Measurements from ENCODE around the gene NKAIN2. TPM values are rescaled to one million over a fixed set of nuclear protein-coding genes. Genes with fewer than 3 reads are reported as not detected.

NKAIN2 gene
- polyA plus RNA-seq, 1 of the 3 experiments (the other 2 are of a cell fraction): not detected

GRCh38 chr6:124867121-124867520 is 1063.5 kb downstream of the NKAIN2 start:
- TF ChIP-seq, protein P1, sequence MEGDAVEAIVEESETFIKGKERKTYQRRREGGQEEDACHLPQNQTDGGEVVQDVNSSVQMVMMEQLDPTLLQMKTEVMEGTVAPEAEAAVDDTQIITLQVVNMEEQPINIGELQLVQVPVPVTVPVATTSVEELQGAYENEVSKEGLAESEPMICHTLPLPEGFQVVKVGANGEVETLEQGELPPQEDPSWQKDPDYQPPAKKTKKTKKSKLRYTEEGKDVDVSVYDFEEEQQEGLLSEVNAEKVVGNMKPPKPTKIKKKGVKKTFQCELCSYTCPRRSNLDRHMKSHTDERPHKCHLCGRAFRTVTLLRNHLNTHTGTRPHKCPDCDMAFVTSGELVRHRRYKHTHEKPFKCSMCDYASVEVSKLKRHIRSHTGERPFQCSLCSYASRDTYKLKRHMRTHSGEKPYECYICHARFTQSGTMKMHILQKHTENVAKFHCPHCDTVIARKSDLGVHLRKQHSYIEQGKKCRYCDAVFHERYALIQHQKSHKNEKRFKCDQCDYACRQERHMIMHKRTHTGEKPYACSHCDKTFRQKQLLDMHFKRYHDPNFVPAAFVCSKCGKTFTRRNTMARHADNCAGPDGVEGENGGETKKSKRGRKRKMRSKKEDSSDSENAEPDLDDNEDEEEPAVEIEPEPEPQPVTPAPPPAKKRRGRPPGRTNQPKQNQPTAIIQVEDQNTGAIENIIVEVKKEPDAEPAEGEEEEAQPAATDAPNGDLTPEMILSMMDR (IDR thresholded peaks at IDR 0.05): no peak
- no peak for TF ChIP-seq YY1 (IDR thresholded peaks at IDR 0.05; ENCODE audit: low read depth)
- 36% methylated on average over 1 of the region's 1 CpG for WGBS (ENCODE audit: low lambda C conversion rate)

DNA sequence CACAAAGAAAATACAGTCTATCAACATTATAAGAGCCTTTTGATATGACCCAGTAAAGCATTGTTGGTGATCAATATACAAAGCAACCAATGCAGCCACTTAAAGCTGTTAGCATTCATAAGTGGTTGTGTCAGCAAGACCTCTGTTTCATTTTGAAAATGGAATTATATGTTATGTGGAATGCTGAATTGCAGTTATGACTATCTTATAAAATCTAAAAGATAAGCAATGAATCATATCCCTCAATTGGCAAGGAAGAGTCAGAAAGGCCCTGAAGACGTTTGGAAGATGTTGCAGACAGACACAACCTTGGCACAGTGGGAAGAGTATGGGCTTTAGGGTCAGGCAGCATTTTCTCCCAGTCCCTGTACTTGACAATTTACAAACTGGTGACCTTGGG is 1064.8 kb downstream of the NKAIN2 start:
- Histone ChIP-seq H3K4me1 (ENCODE audit: control insufficient read depth in 1 of 2, insufficient read depth in 2 of 2, low read depth in 1 of 2, low read length in 1 of 2) (no peaks in the 10 kb centered on the region), H2AFZ (ENCODE audit: low read depth) (no peak overlapping the region), H4K20me1 (ENCODE audit: insufficient read depth) (no peaks in the 10 kb centered on the region), H3K27me3 (ENCODE audit: insufficient read depth) (no peaks in the 10 kb centered on the region; the same call in 1 of the 2 replicates), H3K9me2 (no peaks in the 10 kb centered on the region), H3K9me3 (no peaks in the 10 kb centered on the region), H3K36me3 (replicated peaks in 1 of 2; ENCODE audit: control insufficient read depth in 1 of 2, insufficient read depth in 2 of 2, low read length in 1 of 2) (no peaks in the 10 kb centered on the region), H3K9ac (no peak overlapping the region), H3K4me2 (no peak overlapping the region), H3K27ac (ENCODE audit: low read depth in 2 of 2, low read length in 1 of 2) (no peak overlapping the region), H3K79me2 (ENCODE audit: insufficient read depth) (no peaks in the 10 kb centered on the region), H3F3A (replicated peaks; ENCODE audit: insufficient read depth) (no peaks in the 10 kb centered on the region), H3K4me3 (ENCODE audit: low read depth in 2 of 2, low read length in 1 of 2) (no peak overlapping the region)
- 0% methylated on average over 1 of the region's 1 CpG for WGBS (ENCODE audit: low lambda C conversion rate)
- DNase-seq: no peak
- TF ChIP-seq RFX5 (IDR thresholded peaks at IDR 0.05; ENCODE audit: low read length) (no peak), RXRA (IDR thresholded peaks at IDR 0.05; ENCODE audit: borderline replicate concordance, low read depth) (no peak), MEF2A (IDR thresholded peaks at IDR 0.05; ENCODE audit: borderline replicate concordance, low read depth) (no peak), JUND (IDR thresholded peaks at IDR 0.05) (no peak), FOXJ3 (CRISPR knock-in tag; IDR thresholded peaks at IDR 0.05) (no peak), SIN3A (IDR thresholded peaks at IDR 0.05; ENCODE audit: borderline replicate concordance, low read depth, low read length) (no peak), GATA2 (CRISPR knock-in tag; IDR thresholded peaks at IDR 0.05) (no peak)
- TF ChIP-seq, protein P2, sequence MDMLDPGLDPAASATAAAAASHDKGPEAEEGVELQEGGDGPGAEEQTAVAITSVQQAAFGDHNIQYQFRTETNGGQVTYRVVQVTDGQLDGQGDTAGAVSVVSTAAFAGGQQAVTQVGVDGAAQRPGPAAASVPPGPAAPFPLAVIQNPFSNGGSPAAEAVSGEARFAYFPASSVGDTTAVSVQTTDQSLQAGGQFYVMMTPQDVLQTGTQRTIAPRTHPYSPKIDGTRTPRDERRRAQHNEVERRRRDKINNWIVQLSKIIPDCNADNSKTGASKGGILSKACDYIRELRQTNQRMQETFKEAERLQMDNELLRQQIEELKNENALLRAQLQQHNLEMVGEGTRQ (IDR thresholded peaks at IDR 0.05; ENCODE audit: borderline replicate concordance, low read depth, low read length): no peak
- POLR2A ChIA-PET: no interaction called here
- CTCF ChIA-PET: interaction anchor here (1.0 kb wide), 1 partner anchor 244 kb away, joined by 3 read pairs; no protein-coding TSS in a partner anchor

More at GRCh38 chr6:124867121-124867520, 1063.5 kb downstream of the NKAIN2 start:
- Histone ChIP-seq H3F3A (replicated peaks; ENCODE audit: insufficient read depth) (no peaks in the 10 kb centered on the region), H3K4me3 (ENCODE audit: low read depth in 2 of 2, low read length in 1 of 2) (no peak overlapping the region), H4K20me1 (ENCODE audit: insufficient read depth) (no peaks in the 10 kb centered on the region), H2AFZ (ENCODE audit: low read depth) (no peak overlapping the region), H3K36me3 (replicated peaks in 1 of 2; ENCODE audit: control insufficient read depth in 1 of 2, insufficient read depth in 2 of 2, low read length in 1 of 2) (no peaks in the 10 kb centered on the region), H3K79me2 (ENCODE audit: insufficient read depth) (no peaks in the 10 kb centered on the region), H3K27ac (ENCODE audit: low read depth in 2 of 2, low read length in 1 of 2) (no peak overlapping the region), H3K9me2 (no peaks in the 10 kb centered on the region), H3K4me1 (ENCODE audit: control insufficient read depth in 1 of 2, insufficient read depth in 2 of 2, low read depth in 1 of 2, low read length in 1 of 2) (no peaks in the 10 kb centered on the region), H3K27me3 (ENCODE audit: insufficient read depth) (no peaks in the 10 kb centered on the region; the same call in 1 of the 2 replicates), H3K4me2 (no peak overlapping the region), H3K9ac (no peak overlapping the region), H3K9me3 (no peaks in the 10 kb centered on the region)
- CTCF ChIA-PET: no interaction called here
- no peak for DNase-seq
- POLR2A ChIA-PET: no interaction called here

All from SK-N-SH (cell line).